GM12874 (cell line): ENCODE data around the gene INPP5D.

ENCODE experiments used
- CTCF ChIP-seq: IDR thresholded peaks from 2 replicates; pipeline ENCODE4 v1.5.1; 2011; ENCODE audit warnings: low read depth, mild to moderate bottlenecking, control low read depth, low read length, moderate library complexity; ENCODE audit not compliant: insufficient read depth

Gene INPP5D

GRCh38 chr2:233114421-233114861 lies 54.3 kb downstream of the INPP5D start:
- no peak for TF ChIP-seq CTCF

- no peak for TF ChIP-seq CTCF
Measured at GRCh38 chr2:233115121-233115520, 55.0 kb downstream of the INPP5D start.

GRCh38 chr2:233115741-233116140 lies 55.6 kb downstream of the INPP5D start:
- TF ChIP-seq CTCF = no peak

GRCh38 chr2:233116946-233117345 lies 56.8 kb downstream of the INPP5D start:
- no peak for TF ChIP-seq CTCF

- no peak for TF ChIP-seq CTCF
Measured at GRCh38 chr2:233117351-233117750, 57.2 kb downstream of the INPP5D start.

- no peak for TF ChIP-seq CTCF
Measured at GRCh38 chr2:233117811-233118647, 57.9 kb downstream of the INPP5D start.

GRCh38 chr2:233118648-233119000 lies 58.5 kb downstream of the INPP5D start:
- TF ChIP-seq CTCF = no peak
